ENCODE measurements around the gene HOXB9.

The HOXB9 gene

DNA sequence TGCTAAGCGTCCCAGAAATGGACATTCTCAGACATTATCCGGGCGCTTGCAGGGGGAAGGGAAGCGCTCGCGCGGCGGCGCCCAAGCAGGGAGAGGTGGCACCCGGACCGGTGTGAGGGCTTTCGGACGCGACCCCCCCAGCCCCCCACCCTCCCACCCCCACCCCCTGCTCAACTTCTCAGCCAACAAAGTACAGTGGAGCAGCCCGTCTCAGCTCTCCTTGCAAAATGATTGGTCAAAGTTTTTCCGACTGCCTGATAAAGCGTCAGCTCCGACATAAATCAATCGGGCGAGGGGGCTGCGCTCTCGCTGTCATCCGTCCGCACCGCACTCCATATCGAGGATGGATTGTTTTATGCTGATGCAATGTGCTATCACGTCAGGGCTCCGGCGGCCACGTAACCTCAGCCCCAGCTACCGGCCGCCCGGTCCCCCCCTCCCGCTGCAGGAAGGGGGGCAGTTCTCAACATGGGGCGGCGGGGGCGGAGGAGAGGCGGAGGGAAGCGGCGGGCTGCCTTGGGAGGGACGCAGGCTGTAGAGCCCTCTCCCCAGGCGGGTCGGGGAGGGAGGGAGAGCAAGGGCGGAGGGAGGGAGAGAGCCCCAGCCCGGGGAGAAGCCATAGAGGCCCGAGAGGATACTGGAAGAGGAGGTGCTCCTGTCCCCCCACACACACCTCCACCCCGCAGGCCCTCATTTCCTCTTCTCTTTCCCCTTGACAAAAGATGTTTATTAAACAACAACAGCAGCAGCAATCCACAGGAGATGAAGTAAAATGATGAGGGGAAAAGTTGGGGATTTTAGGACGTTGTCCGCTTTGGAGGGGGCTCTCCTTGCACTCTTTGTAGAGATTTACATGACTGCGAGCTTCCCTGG is at the start of gene HOXB9:
Gene HOXB9, minus strand, starts transcription at position 114 of the 873 bp plus-strand sequence. Its CDS starts 89 bp downstream, at position 25.
- Histone ChIP-seq H3K36me3 (ENCODE audit: low read length) (no peaks in the 10 kb centered on the region), H3F3A (ENCODE audit: insufficient read depth) (no peaks in the 10 kb centered on the region), H3K9ac (ENCODE audit: low read length) (no peak within 1 kb of the TSS), H3K9me3 (ENCODE audit: insufficient read depth, low read length) (no peaks in the 10 kb centered on the region), H2AFZ (ENCODE audit: low read depth, low read length, severe bottlenecking) (no peak within 1 kb of the TSS), H3K4me3 (ENCODE audit: insufficient read depth, low read length, poor library complexity, severe bottlenecking) (no peak within 1 kb of the TSS), H3K27ac (ENCODE audit: low read depth, low read length) (no peak within 1 kb of the TSS), H4K20me1 (ENCODE audit: low read depth, low read length) (no peaks in the 10 kb centered on the region), H3K9me2 (replicated peaks; ENCODE audit: insufficient read depth, low read length) (no peaks in the 10 kb centered on the region), H3K79me2 (ENCODE audit: insufficient read depth, low read length) (no peaks in the 10 kb centered on the region), H3K4me2 (ENCODE audit: low read depth, low read length, poor library complexity, severe bottlenecking) (no peak within 1 kb of the TSS), H3K27me3 (ENCODE audit: low read length) (no peaks in the 10 kb centered on the region)
- TF ChIP-seq, protein P1, sequence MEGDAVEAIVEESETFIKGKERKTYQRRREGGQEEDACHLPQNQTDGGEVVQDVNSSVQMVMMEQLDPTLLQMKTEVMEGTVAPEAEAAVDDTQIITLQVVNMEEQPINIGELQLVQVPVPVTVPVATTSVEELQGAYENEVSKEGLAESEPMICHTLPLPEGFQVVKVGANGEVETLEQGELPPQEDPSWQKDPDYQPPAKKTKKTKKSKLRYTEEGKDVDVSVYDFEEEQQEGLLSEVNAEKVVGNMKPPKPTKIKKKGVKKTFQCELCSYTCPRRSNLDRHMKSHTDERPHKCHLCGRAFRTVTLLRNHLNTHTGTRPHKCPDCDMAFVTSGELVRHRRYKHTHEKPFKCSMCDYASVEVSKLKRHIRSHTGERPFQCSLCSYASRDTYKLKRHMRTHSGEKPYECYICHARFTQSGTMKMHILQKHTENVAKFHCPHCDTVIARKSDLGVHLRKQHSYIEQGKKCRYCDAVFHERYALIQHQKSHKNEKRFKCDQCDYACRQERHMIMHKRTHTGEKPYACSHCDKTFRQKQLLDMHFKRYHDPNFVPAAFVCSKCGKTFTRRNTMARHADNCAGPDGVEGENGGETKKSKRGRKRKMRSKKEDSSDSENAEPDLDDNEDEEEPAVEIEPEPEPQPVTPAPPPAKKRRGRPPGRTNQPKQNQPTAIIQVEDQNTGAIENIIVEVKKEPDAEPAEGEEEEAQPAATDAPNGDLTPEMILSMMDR (IDR thresholded peaks at IDR 0.05; ENCODE audit: insufficient read depth, low read length, poor library complexity, severe bottlenecking), result no peak
- TF ChIP-seq EZH2phosphoT487 (conservative IDR thresholded peaks at IDR 0.05; ENCODE audit: low read length), result no peak

DNA sequence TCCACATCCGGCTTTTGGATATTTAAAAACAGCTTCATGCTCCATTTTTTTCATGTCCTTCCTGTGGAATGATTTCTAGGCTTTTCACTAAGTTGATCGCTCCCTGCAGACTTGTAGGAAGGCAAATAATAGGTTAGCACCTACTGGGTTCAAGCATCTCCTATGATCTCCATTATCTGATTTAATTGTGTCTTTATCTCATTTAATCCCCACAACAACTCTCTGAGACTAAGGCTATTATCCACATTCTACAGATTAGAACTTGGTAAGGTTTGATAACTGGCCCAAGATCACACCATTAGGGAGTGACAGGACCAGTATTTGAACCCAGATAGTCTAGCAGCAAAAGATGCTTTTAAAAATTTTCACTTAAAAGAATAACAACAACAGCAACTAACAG is 46.2 kb upstream of the HOXB9 start:
- Histone ChIP-seq H3K4me2 (ENCODE audit: low read depth, low read length, poor library complexity, severe bottlenecking) (no peak overlapping the region), H3K9me3 (ENCODE audit: insufficient read depth, low read length) (no peaks in the 10 kb centered on the region), H3K9ac (ENCODE audit: low read length) (no peak overlapping the region), H3K79me2 (ENCODE audit: insufficient read depth, low read length) (no peaks in the 10 kb centered on the region), H3K9me2 (replicated peaks; ENCODE audit: insufficient read depth, low read length) (no peaks in the 10 kb centered on the region), H3K4me3 (ENCODE audit: insufficient read depth, low read length, poor library complexity, severe bottlenecking) (no peak overlapping the region), H3K27me3 (ENCODE audit: low read length) (no peaks in the 10 kb centered on the region), H2AFZ (ENCODE audit: low read depth, low read length, severe bottlenecking) (no peak overlapping the region), H3K27ac (ENCODE audit: low read depth, low read length) (no peak overlapping the region), H4K20me1 (ENCODE audit: low read depth, low read length) (no peaks in the 10 kb centered on the region), H3F3A (ENCODE audit: insufficient read depth) (no peaks in the 10 kb centered on the region), H3K36me3 (ENCODE audit: low read length) (no peaks in the 10 kb centered on the region)
- TF ChIP-seq, protein P1 (IDR thresholded peaks at IDR 0.05; ENCODE audit: insufficient read depth, low read length, poor library complexity, severe bottlenecking), result no peak
- TF ChIP-seq EZH2phosphoT487 (conservative IDR thresholded peaks at IDR 0.05; ENCODE audit: low read length), result no peak

DNA sequence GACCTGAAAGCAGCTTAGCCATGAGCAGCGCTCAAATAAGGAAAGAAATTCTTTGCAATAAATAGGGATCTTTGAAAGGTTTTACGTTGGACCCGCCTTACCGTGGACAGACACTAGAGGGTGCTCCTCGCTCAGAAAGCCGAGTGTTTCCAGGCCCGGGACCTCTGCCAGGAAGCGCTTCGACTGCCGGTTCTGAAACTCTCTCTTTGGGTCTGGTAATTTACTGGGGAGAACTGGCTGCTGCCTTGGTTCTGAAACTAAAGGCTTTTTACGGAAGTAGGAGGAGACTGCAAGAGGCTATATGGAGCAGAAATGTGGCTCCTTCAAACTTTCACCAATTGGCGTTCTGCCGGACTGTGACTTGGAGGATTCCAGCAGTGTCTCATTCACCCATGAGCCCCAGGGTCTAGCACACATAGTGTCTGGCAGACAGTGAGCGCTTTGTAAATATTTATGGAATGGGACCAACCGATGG is 45.6 kb upstream of the HOXB9 start:
- H3K4me3 ChIP-seq (ENCODE audit: insufficient read depth, low read length, poor library complexity, severe bottlenecking), result no peak overlapping the region
- H4K20me1 ChIP-seq (ENCODE audit: low read depth, low read length), result no peaks in the 10 kb centered on the region
- H3K36me3 ChIP-seq (ENCODE audit: low read length), result no peaks in the 10 kb centered on the region
- H3K4me2 ChIP-seq (ENCODE audit: low read depth, low read length, poor library complexity, severe bottlenecking), result no peak overlapping the region
- no peaks in the 10 kb centered on the region for H3K79me2 ChIP-seq (ENCODE audit: insufficient read depth, low read length)
- H3K9ac ChIP-seq (ENCODE audit: low read length), result no peak overlapping the region
- H3K27ac ChIP-seq (ENCODE audit: low read depth, low read length), result no peak overlapping the region
- no peaks in the 10 kb centered on the region for H3K9me3 ChIP-seq (ENCODE audit: insufficient read depth, low read length)
- TF ChIP-seq, protein P1 (IDR thresholded peaks at IDR 0.05; ENCODE audit: insufficient read depth, low read length, poor library complexity, severe bottlenecking), result peak; percentile 73
- no peak for TF ChIP-seq EZH2phosphoT487 (conservative IDR thresholded peaks at IDR 0.05; ENCODE audit: low read length)
- no peaks in the 10 kb centered on the region for H3K27me3 ChIP-seq (ENCODE audit: low read length)
- no peaks in the 10 kb centered on the region for H3F3A ChIP-seq (ENCODE audit: insufficient read depth)
- H3K9me2 ChIP-seq (replicated peaks; ENCODE audit: insufficient read depth, low read length), result no peaks in the 10 kb centered on the region
- peak overlapping the region; percentile 67 for H2AFZ ChIP-seq (ENCODE audit: low read depth, low read length, severe bottlenecking)

Data from SU-DHL-6 (cell line).